ENCODE data around the gene UQCR10.

The UQCR10 gene

DNA sequence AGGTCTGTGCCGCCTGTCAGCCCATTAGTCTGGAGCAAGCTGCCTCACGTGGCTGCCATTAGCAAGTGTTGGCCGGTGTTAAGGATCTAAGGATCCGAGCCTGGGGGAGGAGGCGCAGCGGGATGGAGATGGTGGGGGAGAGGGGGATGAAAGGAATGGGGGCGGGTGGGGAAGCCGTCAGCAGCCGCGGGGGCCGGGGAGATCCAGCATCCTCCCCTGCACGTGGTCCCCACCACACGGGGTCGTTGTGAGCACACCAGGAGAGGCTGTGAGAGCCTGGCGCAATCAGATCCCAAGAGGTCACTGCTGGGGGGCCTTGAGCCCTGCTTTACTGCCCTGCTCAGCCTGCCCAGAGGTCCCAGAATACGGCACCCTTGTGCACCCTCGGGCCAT lies 40.0 kb upstream of the UQCR10 start:
- no peak overlapping the region for H3K14ac ChIP-seq (ENCODE audit: low read length in 2 of 2)
- peak; percentile 42 for DNase-seq
- H3K79me1 ChIP-seq (replicated peaks; ENCODE audit: low read length, poor library complexity, severe bottlenecking) = no peaks in the 10 kb centered on the region
- H3K27ac ChIP-seq (ENCODE audit: low read length, poor library complexity, severe bottlenecking) = no peak overlapping the region
- peaks cover 4 to 25% of the 10 kb centered on the region in 2 experiments for H3K36me3 ChIP-seq (ENCODE audit: control insufficient read depth in 1 of 2, insufficient read depth in 2 of 2, low read depth in 1 of 2, low read length in 2 of 2)
- no peak overlapping the region for H2AK5ac ChIP-seq (ENCODE audit: low read length, severe bottlenecking)
- no peak overlapping the region for H4K8ac ChIP-seq (ENCODE audit: low read length)
- no peak overlapping the region for H3K18ac ChIP-seq (ENCODE audit: low read depth in 1 of 2, low read length in 2 of 2)
- H3K4me1 ChIP-seq (ENCODE audit: control insufficient read depth, insufficient read depth, low read depth, low read length) = peaks cover 7% of the 10 kb centered on the region
- H3K23ac ChIP-seq (ENCODE audit: low read length in 2 of 2) = no peak overlapping the region
- no peak overlapping the region for H2BK120ac ChIP-seq (ENCODE audit: low read depth, low read length)
- no peak overlapping the region for H2AFZ ChIP-seq (ENCODE audit: low read depth, low read length)
- H3K4me3 ChIP-seq (ENCODE audit: insufficient read depth in 1 of 2, low read depth in 1 of 2, low read length in 2 of 2) = peak overlapping the region in 1 of 2 experiments; percentile 18
- H3K27me3 ChIP-seq (ENCODE audit: control insufficient read depth in 1 of 2, insufficient read depth in 1 of 2, low read length in 2 of 2) = peaks cover 47 to 49% of the 10 kb centered on the region in 2 experiments
- no peak overlapping the region for H3K4ac ChIP-seq (ENCODE audit: low read depth in 1 of 2, low read length in 2 of 2)
- H3K9me3 ChIP-seq (ENCODE audit: control insufficient read depth, low read length) = no peaks in the 10 kb centered on the region
- H4K91ac ChIP-seq (ENCODE audit: low read length) = no peak overlapping the region
- H3K9ac ChIP-seq (ENCODE audit: low read length) = no peak overlapping the region
- H2BK12ac ChIP-seq (ENCODE audit: low read length in 2 of 2) = no peak overlapping the region
- no peak overlapping the region for H2BK15ac ChIP-seq (ENCODE audit: low read depth, poor library complexity, severe bottlenecking)
- no peak overlapping the region for H2BK5ac ChIP-seq (ENCODE audit: low read depth, low read length, poor library complexity, severe bottlenecking)
- H3K4me2 ChIP-seq (ENCODE audit: low read length, poor library complexity, severe bottlenecking) = peak overlapping the region; percentile 29
- 8% methylated on average over 16 of the region's 17 CpGs for WGBS

DNA sequence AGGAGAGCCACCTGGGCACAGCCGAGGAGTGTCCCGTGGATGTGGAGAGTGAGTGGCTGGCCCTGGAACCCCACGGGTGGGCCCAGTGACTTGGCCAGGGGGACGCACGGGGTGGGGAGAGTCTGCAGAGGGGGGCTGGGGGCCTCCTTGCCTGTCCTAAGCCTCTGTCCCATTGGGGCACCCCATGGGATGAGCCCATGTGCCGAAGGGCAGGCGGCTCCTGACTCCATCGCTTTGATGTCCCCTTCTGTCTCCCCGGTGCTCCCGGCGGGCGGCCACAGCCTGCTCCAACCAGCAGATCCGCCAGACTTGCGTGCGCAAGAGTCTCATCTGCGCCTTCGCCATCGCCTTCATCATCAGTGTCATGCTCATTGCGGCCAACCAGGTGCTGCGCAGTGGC lies 38.0 kb upstream of the UQCR10 start:
- Histone ChIP-seq H2AK5ac (ENCODE audit: low read length, severe bottlenecking) (no peak overlapping the region), H3K4me3 (ENCODE audit: insufficient read depth in 1 of 2, low read depth in 1 of 2, low read length in 2 of 2) (no peak overlapping the region), H3K27ac (ENCODE audit: low read length, poor library complexity, severe bottlenecking) (no peak overlapping the region), H2AFZ (ENCODE audit: low read depth, low read length) (no peak overlapping the region), H3K9me3 (ENCODE audit: control insufficient read depth, low read length) (no peaks in the 10 kb centered on the region), H3K79me1 (replicated peaks; ENCODE audit: low read length, poor library complexity, severe bottlenecking) (no peaks in the 10 kb centered on the region), H2BK15ac (ENCODE audit: low read depth, poor library complexity, severe bottlenecking) (no peak overlapping the region), H2BK12ac (ENCODE audit: low read length in 2 of 2) (no peak overlapping the region), H3K23ac (ENCODE audit: low read length in 2 of 2) (no peak overlapping the region), H2BK5ac (ENCODE audit: low read depth, low read length, poor library complexity, severe bottlenecking) (no peak overlapping the region), H3K27me3 (ENCODE audit: control insufficient read depth in 1 of 2, insufficient read depth in 1 of 2, low read length in 2 of 2) (peaks cover 27 to 28% of the 10 kb centered on the region in 2 experiments), H3K4me2 (ENCODE audit: low read length, poor library complexity, severe bottlenecking) (no peak overlapping the region), H3K4ac (ENCODE audit: low read depth in 1 of 2, low read length in 2 of 2) (no peak overlapping the region), H4K8ac (ENCODE audit: low read length) (no peak overlapping the region), H3K18ac (ENCODE audit: low read depth in 1 of 2, low read length in 2 of 2) (no peak overlapping the region), H3K9ac (ENCODE audit: low read length) (no peak overlapping the region), H3K14ac (ENCODE audit: low read length in 2 of 2) (no peak overlapping the region), H2BK120ac (ENCODE audit: low read depth, low read length) (no peak overlapping the region), H3K36me3 (ENCODE audit: control insufficient read depth in 1 of 2, insufficient read depth in 2 of 2, low read depth in 1 of 2, low read length in 2 of 2) (peaks cover 4 to 32% of the 10 kb centered on the region in 2 experiments), H4K91ac (ENCODE audit: low read length) (no peak overlapping the region), H3K4me1 (ENCODE audit: control insufficient read depth, insufficient read depth, low read depth, low read length) (peaks cover 15% of the 10 kb centered on the region)
- no peak for DNase-seq
- 94% methylated on average over 19 of the region's 20 CpGs for WGBS

DNA sequence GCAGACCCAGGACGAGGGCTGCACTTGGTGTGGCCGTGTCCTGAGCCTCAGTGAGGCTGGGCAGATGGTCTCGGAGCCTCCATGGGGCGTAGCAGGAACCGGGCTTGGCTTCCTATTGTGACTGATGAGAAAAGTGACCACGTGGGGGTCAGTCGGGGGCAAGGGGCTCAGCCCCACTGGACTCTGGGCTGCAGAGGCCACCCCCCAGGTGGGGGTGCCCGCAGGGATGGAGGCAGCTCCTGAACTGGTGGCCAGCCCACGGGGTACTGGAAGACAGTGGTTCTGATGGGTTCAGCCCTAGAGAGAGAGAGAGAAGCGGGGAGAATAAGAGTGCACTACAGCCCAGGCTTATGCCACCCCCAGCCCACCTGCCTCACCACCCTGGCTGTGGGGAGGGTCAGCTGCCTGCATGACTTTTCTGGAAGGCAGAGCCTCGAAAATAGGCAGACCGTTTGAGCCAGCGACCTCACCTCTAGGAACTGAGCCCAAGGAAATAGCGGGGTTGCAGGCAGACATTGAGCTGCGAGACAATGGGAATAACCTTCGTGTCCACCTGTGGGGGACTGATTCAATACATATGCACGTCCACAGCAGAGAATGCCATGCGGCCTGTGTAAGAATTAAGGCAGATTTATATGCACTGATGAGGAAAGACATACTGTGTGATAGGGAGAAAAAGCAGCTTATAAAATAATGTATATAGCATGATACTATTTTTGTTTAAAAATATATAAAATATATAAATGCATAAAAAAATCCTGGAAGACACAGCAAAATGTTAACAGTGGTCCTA lies 35.9 kb upstream of the UQCR10 start:
- no peak overlapping the region for H3K4me2 ChIP-seq (ENCODE audit: low read length, poor library complexity, severe bottlenecking)
- H3K4me1 ChIP-seq (ENCODE audit: control insufficient read depth, insufficient read depth, low read depth, low read length) = peaks cover 15% of the 10 kb centered on the region
- no peak overlapping the region for H2BK5ac ChIP-seq (ENCODE audit: low read depth, low read length, poor library complexity, severe bottlenecking)
- H3K79me1 ChIP-seq (replicated peaks; ENCODE audit: low read length, poor library complexity, severe bottlenecking) = no peaks in the 10 kb centered on the region
- no peak overlapping the region for H3K9ac ChIP-seq (ENCODE audit: low read length)
- no peak overlapping the region for H4K8ac ChIP-seq (ENCODE audit: low read length)
- 87% methylated on average over 16 of the region's 18 CpGs for WGBS
- no peak overlapping the region for H3K18ac ChIP-seq (ENCODE audit: low read depth in 1 of 2, low read length in 2 of 2)
- H3K4ac ChIP-seq (ENCODE audit: low read depth in 1 of 2, low read length in 2 of 2) = no peak overlapping the region
- no peak overlapping the region for H3K14ac ChIP-seq (ENCODE audit: low read length in 2 of 2)
- peak overlapping the region; percentile 10 for H4K91ac ChIP-seq (ENCODE audit: low read length)
- H2BK12ac ChIP-seq (ENCODE audit: low read length in 2 of 2) = no peak overlapping the region
- H3K27ac ChIP-seq (ENCODE audit: low read length, poor library complexity, severe bottlenecking) = no peak overlapping the region
- no peak overlapping the region for H2BK120ac ChIP-seq (ENCODE audit: low read depth, low read length)
- H3K23ac ChIP-seq (ENCODE audit: low read length in 2 of 2) = no peak overlapping the region
- H2BK15ac ChIP-seq (ENCODE audit: low read depth, poor library complexity, severe bottlenecking) = no peak overlapping the region
- H3K4me3 ChIP-seq (ENCODE audit: insufficient read depth in 1 of 2, low read depth in 1 of 2, low read length in 2 of 2) = no peak overlapping the region
- H3K9me3 ChIP-seq (ENCODE audit: control insufficient read depth, low read length) = no peaks in the 10 kb centered on the region
- no peak for DNase-seq
- peaks cover 4 to 49% of the 10 kb centered on the region in 2 experiments for H3K36me3 ChIP-seq (ENCODE audit: control insufficient read depth in 1 of 2, insufficient read depth in 2 of 2, low read depth in 1 of 2, low read length in 2 of 2)
- peaks cover 6 to 8% of the 10 kb centered on the region in 2 experiments for H3K27me3 ChIP-seq (ENCODE audit: control insufficient read depth in 1 of 2, insufficient read depth in 1 of 2, low read length in 2 of 2)
- H2AK5ac ChIP-seq (ENCODE audit: low read length, severe bottlenecking) = no peak overlapping the region
- no peak overlapping the region for H2AFZ ChIP-seq (ENCODE audit: low read depth, low read length)

DNA sequence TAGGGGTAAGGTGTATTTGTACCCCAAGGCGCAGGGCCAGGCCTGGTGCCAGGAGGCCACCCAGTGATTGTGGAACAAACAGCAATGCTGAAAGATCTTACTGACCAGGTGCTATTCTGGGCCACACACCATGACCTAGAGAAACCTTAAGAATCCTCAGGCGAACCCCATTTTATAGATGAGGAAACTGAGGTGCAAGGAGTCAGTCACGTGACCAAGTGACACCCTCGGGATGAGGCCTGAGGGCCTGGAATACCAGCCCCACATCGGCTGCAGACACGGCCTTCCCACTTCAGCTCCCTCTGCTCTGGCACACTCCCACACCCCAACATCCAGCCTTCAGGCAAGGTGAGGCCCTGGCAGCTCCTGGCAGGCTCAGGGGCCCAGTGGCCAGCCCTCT lies 34.3 kb upstream of the UQCR10 start:
- Histone ChIP-seq H2AK5ac (ENCODE audit: low read length, severe bottlenecking) (no peak overlapping the region), H3K27me3 (ENCODE audit: control insufficient read depth in 1 of 2, insufficient read depth in 1 of 2, low read length in 2 of 2) (no peaks in the 10 kb centered on the region), H3K23ac (ENCODE audit: low read length in 2 of 2) (no peak overlapping the region), H3K27ac (ENCODE audit: low read length, poor library complexity, severe bottlenecking) (no peak overlapping the region), H3K36me3 (ENCODE audit: control insufficient read depth in 1 of 2, insufficient read depth in 2 of 2, low read depth in 1 of 2, low read length in 2 of 2) (peaks cover 4 to 55% of the 10 kb centered on the region in 2 experiments), H3K4me3 (ENCODE audit: insufficient read depth in 1 of 2, low read depth in 1 of 2, low read length in 2 of 2) (no peak overlapping the region), H3K18ac (ENCODE audit: low read depth in 1 of 2, low read length in 2 of 2) (no peak overlapping the region), H3K79me1 (replicated peaks; ENCODE audit: low read length, poor library complexity, severe bottlenecking) (no peaks in the 10 kb centered on the region), H3K14ac (ENCODE audit: low read length in 2 of 2) (no peak overlapping the region), H2BK120ac (ENCODE audit: low read depth, low read length) (no peak overlapping the region), H2BK5ac (ENCODE audit: low read depth, low read length, poor library complexity, severe bottlenecking) (no peak overlapping the region), H2BK15ac (ENCODE audit: low read depth, poor library complexity, severe bottlenecking) (no peak overlapping the region), H3K4me1 (ENCODE audit: control insufficient read depth, insufficient read depth, low read depth, low read length) (peaks cover 11% of the 10 kb centered on the region), H3K9ac (ENCODE audit: low read length) (no peak overlapping the region), H4K91ac (ENCODE audit: low read length) (no peak overlapping the region), H4K8ac (ENCODE audit: low read length) (no peak overlapping the region), H3K4me2 (ENCODE audit: low read length, poor library complexity, severe bottlenecking) (no peak overlapping the region), H2AFZ (ENCODE audit: low read depth, low read length) (no peak overlapping the region), H2BK12ac (ENCODE audit: low read length in 2 of 2) (no peak overlapping the region), H3K4ac (ENCODE audit: low read depth in 1 of 2, low read length in 2 of 2) (no peak overlapping the region), H3K9me3 (ENCODE audit: control insufficient read depth, low read length) (no peaks in the 10 kb centered on the region)
- no peak for DNase-seq
- 88% methylated on average over 5 of the region's 6 CpGs for WGBS

Measured in mesenchymal stem cell (in vitro differentiated cells and primary cell).